Measurements from ENCODE around the gene TRHDE. TPM values are rescaled to one million over a fixed set of nuclear protein-coding genes. Genes with fewer than 3 reads are reported as not detected.

Gene TRHDE
- total and polyA plus RNA-seq, 2 donors (not counting 1 experiment from before 2014, with no cell fraction given), result 7.3 to 8.8 TPM

- Histone ChIP-seq H3K4me1 (ENCODE audit: control insufficient read depth, extremely low read depth, insufficient read depth, low read length) (no peaks in the 10 kb centered on the region), H3K4me3 (replicated peaks in 1 of 4; ENCODE audit: control extremely low read depth in 1 of 4, insufficient read depth in 1 of 4, low read depth in 3 of 4, low read length in 4 of 4) (no peak overlapping the region), H3K27ac (ENCODE audit: insufficient read depth, low read length) (no peak overlapping the region), H3K9me3 (ENCODE audit: control insufficient read depth, insufficient read depth, low read depth, low read length) (no peaks in the 10 kb centered on the region), H3K4me2 (ENCODE audit: extremely low read depth, insufficient read depth, low read length) (no peak overlapping the region), H4K20me1 (ENCODE audit: control insufficient read depth, extremely low read depth, insufficient read depth, low read length) (no peaks in the 10 kb centered on the region), H2AFZ (ENCODE audit: low read length) (no peak overlapping the region), H3K79me2 (ENCODE audit: control insufficient read depth, insufficient read depth, low read length) (no peaks in the 10 kb centered on the region), H3K36me3 (ENCODE audit: control insufficient read depth, insufficient read depth, low read length) (no peaks in the 10 kb centered on the region), H3K27me3 (ENCODE audit: control insufficient read depth, insufficient read depth, low read length) (no peaks in the 10 kb centered on the region), H3K9ac (ENCODE audit: insufficient read depth, low read length) (no peak overlapping the region)
- TF ChIP-seq CTCF (conservative IDR thresholded peaks at IDR 0.05 in 1 of 2, IDR thresholded peaks at IDR 0.05 in 1 of 2; ENCODE audit: low read depth in 1 of 2, low read length in 2 of 2) (peak in 1 of 2 donors; percentile 27), EZH2 (IDR thresholded peaks at IDR 0.05; ENCODE audit: low read length, missing control alignments) (no peak)
- DNase-seq (ENCODE audit: low read depth in 2 of 2), result no peak
Observed at GRCh38 chr12:72570601-72571000, 298.4 kb downstream of the TRHDE start.

GRCh38 chr12:72574138-72574537 is 302.0 kb downstream of the TRHDE start:
- Histone ChIP-seq H4K20me1 (ENCODE audit: control insufficient read depth, extremely low read depth, insufficient read depth, low read length) (no peaks in the 10 kb centered on the region), H3K27ac (ENCODE audit: insufficient read depth, low read length) (no peak overlapping the region), H3K9me3 (ENCODE audit: control insufficient read depth, insufficient read depth, low read depth, low read length) (no peaks in the 10 kb centered on the region), H3K4me1 (ENCODE audit: control insufficient read depth, extremely low read depth, insufficient read depth, low read length) (no peaks in the 10 kb centered on the region), H2AFZ (ENCODE audit: low read length) (no peak overlapping the region), H3K36me3 (ENCODE audit: control insufficient read depth, insufficient read depth, low read length) (no peaks in the 10 kb centered on the region), H3K9ac (ENCODE audit: insufficient read depth, low read length) (no peak overlapping the region), H3K4me2 (ENCODE audit: extremely low read depth, insufficient read depth, low read length) (no peak overlapping the region), H3K79me2 (ENCODE audit: control insufficient read depth, insufficient read depth, low read length) (no peaks in the 10 kb centered on the region), H3K27me3 (ENCODE audit: control insufficient read depth, insufficient read depth, low read length) (no peaks in the 10 kb centered on the region), H3K4me3 (replicated peaks in 1 of 4; ENCODE audit: control extremely low read depth in 1 of 4, insufficient read depth in 1 of 4, low read depth in 3 of 4, low read length in 4 of 4) (no peak overlapping the region)
- DNase-seq (ENCODE audit: low read depth in 2 of 2), result no peak
- TF ChIP-seq CTCF (conservative IDR thresholded peaks at IDR 0.05 in 1 of 2, IDR thresholded peaks at IDR 0.05 in 1 of 2; ENCODE audit: low read depth in 1 of 2, low read length in 2 of 2), result no peak
- TF ChIP-seq EZH2 (IDR thresholded peaks at IDR 0.05; ENCODE audit: low read length, missing control alignments), result no peak

GRCh38 chr12:72578327-72578726 is 306.2 kb downstream of the TRHDE start:
- no peak for DNase-seq (ENCODE audit: low read depth in 2 of 2)
- no peak overlapping the region for H3K4me3 ChIP-seq (replicated peaks in 1 of 4; ENCODE audit: control extremely low read depth in 1 of 4, insufficient read depth in 1 of 4, low read depth in 3 of 4, low read length in 4 of 4)
- no peak overlapping the region for H3K4me2 ChIP-seq (ENCODE audit: extremely low read depth, insufficient read depth, low read length)
- H3K27me3 ChIP-seq (ENCODE audit: control insufficient read depth, insufficient read depth, low read length), result no peaks in the 10 kb centered on the region
- H3K4me1 ChIP-seq (ENCODE audit: control insufficient read depth, extremely low read depth, insufficient read depth, low read length), result no peaks in the 10 kb centered on the region
- no peaks in the 10 kb centered on the region for H3K36me3 ChIP-seq (ENCODE audit: control insufficient read depth, insufficient read depth, low read length)
- no peak overlapping the region for H3K27ac ChIP-seq (ENCODE audit: insufficient read depth, low read length)
- H3K79me2 ChIP-seq (ENCODE audit: control insufficient read depth, insufficient read depth, low read length), result no peaks in the 10 kb centered on the region
- H3K9me3 ChIP-seq (ENCODE audit: control insufficient read depth, insufficient read depth, low read depth, low read length), result no peaks in the 10 kb centered on the region
- no peak overlapping the region for H3K9ac ChIP-seq (ENCODE audit: insufficient read depth, low read length)
- TF ChIP-seq CTCF (conservative IDR thresholded peaks at IDR 0.05 in 1 of 2, IDR thresholded peaks at IDR 0.05 in 1 of 2; ENCODE audit: low read depth in 1 of 2, low read length in 2 of 2) (no peak), EZH2 (IDR thresholded peaks at IDR 0.05; ENCODE audit: low read length, missing control alignments) (no peak)
- no peak overlapping the region for H2AFZ ChIP-seq (ENCODE audit: low read length)
- no peaks in the 10 kb centered on the region for H4K20me1 ChIP-seq (ENCODE audit: control insufficient read depth, extremely low read depth, insufficient read depth, low read length)

Measured in fibroblast of lung (primary cell).